Ovary (tissue), 9 donors: ENCODE data around the gene ARID4A. TPM values are rescaled to one million over a fixed set of nuclear protein-coding genes. Genes with fewer than 3 reads are reported as not detected.
A peak's percentile ranks its signal among the peaks of the same experiment; 100 is the strongest.
"Not testable (repeated sequence)": the region's sequence is repeated elsewhere in the genome, so short reads cannot be mapped to it uniquely, and the experiment has no call there.

Source experiments
- DNase-seq, 5 donors: peaks; one replicate each; pipeline ENCODE4 v3.0.0-alpha.2; 2019 to 2020
- H3K27ac ChIP-seq, 2 donors: fragments of 200-600 bp; one replicate each; pipeline versions ENCODE4 v1.5.1 to v1.8.0; 2019 to 2022
- H3K27me3 ChIP-seq: fragments of 200-600 bp; one replicate; pipeline ENCODE4 v1.8.0; 2022
- H3K36me3 ChIP-seq: fragments of 200-600 bp; sonication (generic); one replicate; pipeline ENCODE4 v1.5.1; 2019
- H3K4me1 ChIP-seq: one replicate; pipeline ENCODE4 v1.8.1; 2013; ENCODE audit warnings: mild to moderate bottlenecking, moderate library complexity; ENCODE audit not compliant: insufficient read depth
- H3K4me3 ChIP-seq: fragments of 200-600 bp; sonication (generic); one replicate; pipeline ENCODE4 v1.5.1; 2017
- H3K9me3 ChIP-seq, 2 donors: fragments of 200-600 bp in 1 of 2; sonication (generic) in 1 of 2; one replicate each; pipeline versions ENCODE4 v1.5.1 to v1.8.1; 2013 to 2019; ENCODE audit warnings: mild to moderate bottlenecking in 1 of 2, moderate library complexity in 1 of 2
- CTCF ChIP-seq, 3 donors: fragments of 450-650 bp in 2 of 3; fragments of 200-600 bp in 1 of 3; IDR thresholded peaks; one replicate each; pipeline versions ENCODE4 v1.5.1 to v1.8.0; 2016 to 2022; ENCODE audit warnings: antibody characterized with exemption in 3 of 3, mild to moderate bottlenecking in 1 of 3
- EP300 ChIP-seq: sonication (generic); formaldehyde crosslinking; IDR thresholded peaks from one replicate; pipeline ENCODE4 v1.6.1; 2017; ENCODE audit warnings: antibody characterized with exemption
- POLR2A ChIP-seq: fragments of 450-650 bp; IDR thresholded peaks from one replicate; pipeline ENCODE4 v1.6.1; 2017; ENCODE audit warnings: antibody characterized with exemption, mild to moderate bottlenecking, moderate library complexity
- WGBS, 3 donors: extraction: QIAGEN DNeasy Blood & Tissue Kit in 1 of 3; methylation state at CpG; one replicate each; pipeline versions ENCODE4 v1.1.5 to v1.1.7; 2013 to 2017; 5-methylcytosine and 5-hydroxymethylcytosine counted together
- intact Hi-C, 4 donors: fragments of 100-400 bp; cut with DNase I; formaldehyde crosslinking; loops; one replicate each; pipeline versions ENCODE4 v1.11.0 to v1.15.1; 2022 to 2023
- polyA plus RNA-seq, 2 donors: library from polyadenylated mRNA; stranded (reverse); fragments of 200-250 nt in 1 of 2; fragments of 350-450 nt in 1 of 2; fragmentation: Illumina TruSeq in 1 of 2; extraction: RNeasy Lipid Tissue Mini Kit (QIAGEN cat#74804) in 1 of 2; gene quantifications; one replicate each; pipeline ENCODE4 v1.2.3, GENCODE V29; 2013 to 2014
- total RNA-seq, 7 donors: library from RNA; depleted of rRNA in 2 of 7; stranded (reverse); fragments of >200 nt in 2 of 7; fragmentation: NEBNext Ultra II Directional in 3 of 7; extraction: Animal tissue kit (Norgen Biotek cat#: 25700) in 3 of 7; gene quantifications; one replicate each; pipeline versions ENCODE4 v1.1.0 to v1.2.4, GENCODE V29; 2016 to 2023
- donor health status: DM: no; HTN: no; CAD: no; lungs with moderate emphysema.
- donor health status: DM: no; HTN: no; CAD: no.
- donor health status: Bipolar disorder and iron deficiency.
- donor health status: DM: yes; HTN: yes; CAD: no.
- donor health status: DM: no; HTN: no; CAD: no.
- donor health status: DM: yes; HTN: yes; CAD: no.

Gene ARID4A
- total and polyA plus RNA-seq, 9 donors, result 10.1 to 29.2 (median 23.9) TPM

GRCh38 chr14:58353516-58354299 lies 55.4 kb downstream of the ARID4A start:
- no peak for DNase-seq
- intact Hi-C loops, result no loop called here
- H3K27ac ChIP-seq, result no peak overlapping the region
- H3K9me3 ChIP-seq, result no peaks in the 10 kb centered on the region
- WGBS, 3 donors, result 62 to 68% (median 67%) methylated on average over 4 of the region's 4 CpGs
- TF ChIP-seq CTCF (IDR thresholded peaks at IDR 0.05) (no peak), EP300 (no peak), POLR2A (no peak)
- H3K36me3 ChIP-seq, result no peaks in the 10 kb centered on the region
- no peaks in the 10 kb centered on the region for H3K27me3 ChIP-seq
- peak overlapping the region; percentile 7 for H3K4me3 ChIP-seq
- H3K4me1 ChIP-seq, result no peaks in the 10 kb centered on the region

DNA sequence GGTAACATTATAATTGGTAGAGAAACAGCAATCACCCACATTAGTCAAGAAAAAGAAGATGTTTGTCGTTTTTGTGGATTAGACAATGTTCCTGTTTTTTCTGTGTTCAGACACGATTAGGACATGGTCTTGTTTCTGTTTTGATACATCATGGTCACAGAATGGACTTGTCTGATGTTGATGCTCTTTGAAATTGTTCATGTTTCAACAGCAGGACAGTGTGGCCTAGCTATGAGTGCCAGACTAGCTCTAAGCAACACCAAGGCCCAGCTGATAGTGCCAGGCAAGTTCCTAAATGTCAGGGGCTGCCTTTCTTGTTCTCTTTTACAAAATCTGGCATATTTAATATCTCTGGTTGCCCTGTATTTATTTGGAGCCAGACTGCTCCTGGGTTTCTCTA lies 56.5 kb downstream of the ARID4A start:
- no peak for DNase-seq
- WGBS, 3 donors, result 74 to 82% (median 80%) methylated on average over 2 of the region's 2 CpGs
- TF ChIP-seq CTCF (IDR thresholded peaks at IDR 0.05) (no peak), POLR2A (no peak), EP300 (no peak)
- H3K27me3 ChIP-seq, result no peaks in the 10 kb centered on the region
- no peak overlapping the region for H3K4me3 ChIP-seq
- intact Hi-C loops, result no loop called here
- no peak overlapping the region for H3K27ac ChIP-seq
- H3K4me1 ChIP-seq, result no peaks in the 10 kb centered on the region
- H3K9me3 ChIP-seq, result no peaks in the 10 kb centered on the region
- H3K36me3 ChIP-seq, result no peaks in the 10 kb centered on the region

DNA sequence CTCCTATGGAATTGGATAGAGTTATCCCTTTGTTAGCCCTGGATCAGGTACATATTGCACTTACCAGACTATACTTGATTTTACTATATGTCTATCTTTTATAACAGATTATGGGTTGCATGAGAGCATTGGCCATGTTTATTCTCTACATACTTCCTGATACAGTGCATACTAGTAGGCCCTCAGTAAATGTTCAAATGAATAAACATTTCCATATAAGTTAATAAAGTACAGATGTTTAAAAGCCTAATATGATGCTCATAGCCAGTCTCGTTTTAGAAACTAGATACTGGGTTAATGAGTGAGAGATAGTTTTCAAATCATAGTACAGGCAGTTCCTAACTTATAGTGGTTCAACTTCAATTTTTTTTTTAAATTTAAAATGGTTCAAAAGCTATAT lies 57.9 kb downstream of the ARID4A start:
- intact Hi-C loops, result no loop called here
- DNase-seq, result no peak
- Histone ChIP-seq H3K4me1 (no peaks in the 10 kb centered on the region), H3K9me3 (no peaks in the 10 kb centered on the region), H3K36me3 (no peaks in the 10 kb centered on the region), H3K27ac (no peak overlapping the region), H3K4me3 (no peak overlapping the region), H3K27me3 (no peaks in the 10 kb centered on the region)
- TF ChIP-seq CTCF (IDR thresholded peaks at IDR 0.05), result no peak
- no peak for TF ChIP-seq EP300
- no peak for TF ChIP-seq POLR2A
- WGBS, 3 donors, result 71 to 82% (median 81%) methylated on average over 1 of the region's 1 CpG

DNA sequence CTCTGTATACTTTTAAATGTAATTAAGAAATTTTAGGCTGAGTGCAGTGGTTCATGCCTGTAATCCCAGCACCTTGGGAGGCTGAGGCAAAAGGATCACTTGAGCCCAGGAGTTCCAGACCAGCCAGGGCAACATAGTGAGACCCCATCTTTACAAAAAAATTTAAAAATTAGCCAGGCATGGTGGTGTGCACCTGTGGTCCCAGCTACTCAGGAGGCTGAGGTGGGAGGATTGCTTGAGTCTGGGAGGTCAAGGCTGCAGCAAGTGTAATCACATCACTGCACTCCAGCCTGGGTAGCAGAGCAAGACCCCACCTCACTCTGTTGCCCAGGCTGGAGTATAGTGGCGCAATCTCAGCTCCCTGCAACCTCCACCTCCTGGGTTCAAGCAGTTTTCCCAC lies 63.9 kb downstream of the ARID4A start:
- H3K27me3 ChIP-seq, DNase-seq, H3K4me3 ChIP-seq, H3K27ac ChIP-seq, H3K9me3 ChIP-seq, H3K4me1 ChIP-seq, intact Hi-C loops, H3K36me3 ChIP-seq: not testable (repeated sequence)
- 93 to 100% (median 100%) methylated on average over 1 of the region's 1 CpG for WGBS, 3 donors

GRCh38 chr14:58362798-58363412 lies 64.5 kb downstream of the ARID4A start:
- TF ChIP-seq CTCF (IDR thresholded peaks at IDR 0.05), result no peak

More at GRCh38 chr14:58362798-58363412, 64.5 kb downstream of the ARID4A start:
- DNase-seq, result no peak
- no peak overlapping the region for H3K27ac ChIP-seq
- H3K4me1 ChIP-seq, result no peaks in the 10 kb centered on the region
- 90 to 97% (median 91%) methylated on average over 3 of the region's 3 CpGs for WGBS, 3 donors
- H3K9me3 ChIP-seq, result no peaks in the 10 kb centered on the region
- no peaks in the 10 kb centered on the region for H3K36me3 ChIP-seq
- H3K4me3 ChIP-seq, result no peak overlapping the region
- no peaks in the 10 kb centered on the region for H3K27me3 ChIP-seq
- intact Hi-C loops, result no loop called here
